A549 (cell line): ENCODE measurements around the gene TFCP2L1. TPM values are rescaled to one million over a fixed set of nuclear protein-coding genes. Genes with fewer than 3 reads are reported as not detected.

ENCODE experiments used
- ATAC-seq, 2 experiments: fragments of 200-7000 bp in 1 of 2; fragments of >200 bp in 1 of 2; cut with Nextera tagmentation in 1 of 2; cut with Tn5 transposase in 1 of 2; 3 replicates each; pipeline versions ENCODE4 v1.8.0 to v1.9.1; 2018 to 2020; ENCODE audit warnings: mild to moderate bottlenecking in 1 of 2, moderate library complexity in 1 of 2
- CTCF ChIA-PET: fragments of 300-600 bp; sonication (Branson Sonifier 250); formaldehyde crosslinking; extraction: SDS; loops from one replicate; lab custom pipeline; 2021; ENCODE audit warnings: antibody characterized with exemption, inconsistent platforms; lab: Yijun Ruan, JAX
- POLR2A ChIA-PET: fragments of 350-600 bp; formaldehyde crosslinking; extraction: SDS; loops from one replicate; lab custom pipeline; 2021; ENCODE audit warnings: antibody characterized with exemption, inconsistent platforms; lab: Yijun Ruan, JAX
- DNase-seq, 2 experiments: peaks; one replicate each; pipeline versions ENCODE4 v3.0.0 to v3.0.0-alpha.2; 2011 to 2016; ENCODE audit warnings: low read depth in 1 of 2, low spot score in 1 of 2
- FAIRE-seq: peaks from 2 replicates; lab custom pipeline; 2011; peaks lifted over from hg19 to GRCh38; lab: Jason Lieb, UNC
- H3K27ac ChIP-seq, 2 experiments: fragments of >200 bp; sonication (Bioruptor Twin); formaldehyde crosslinking; 3 replicates each; pipeline ENCODE4 v1.5.1; 2016 to 2017
- H3K4me1 ChIP-seq: fragments of >200 bp; sonication (Bioruptor Twin); formaldehyde crosslinking; 3 replicates; pipeline ENCODE4 v1.6.1; 2016
- H3K4me2 ChIP-seq: fragments of >200 bp; sonication (Bioruptor Twin); formaldehyde crosslinking; 3 replicates; pipeline ENCODE4 v1.6.1; 2016
- H3K4me3 ChIP-seq: fragments of >200 bp; sonication (Bioruptor Twin); formaldehyde crosslinking; 3 replicates; pipeline ENCODE4 v1.5.1; 2016
- H3K9me3 ChIP-seq: fragments of >200 bp; sonication (Bioruptor Twin); formaldehyde crosslinking; 3 replicates; pipeline ENCODE4 v1.6.1; 2016
- ATOH8 ChIP-seq: fragments of 250-450 bp; sonication (Bioruptor Pico); IDR thresholded peaks from 2 replicates; pipeline ENCODE4 v1.5.0; 2020; ENCODE audit warnings: low read depth, mild to moderate bottlenecking, moderate library complexity
- CBX8 ChIP-seq: fragments of 200-600 bp; sonication (generic); IDR thresholded peaks from 2 replicates; pipeline ENCODE4 v1.6.1; 2016
- CHD4 ChIP-seq: fragments of 200-600 bp; sonication (generic); IDR thresholded peaks from 2 replicates; pipeline ENCODE4 v1.6.1; 2016; ENCODE audit warnings: antibody characterized with exemption, mild to moderate bottlenecking, borderline replicate concordance
- CTCF ChIP-seq: fragments of >200 bp; sonication (Bioruptor Twin); formaldehyde crosslinking; IDR thresholded peaks from 3 replicates; pipeline ENCODE4 v1.5.1; 2016
- HDAC2 ChIP-seq: fragments of 200-600 bp; sonication (generic); IDR thresholded peaks from 2 replicates; pipeline ENCODE4 v1.6.1; 2016
- HOXB13 ChIP-seq: fragments of 250-450 bp; sonication (Bioruptor Pico); IDR thresholded peaks from 2 replicates; pipeline ENCODE4 v1.5.0; 2020; ENCODE audit warnings: low read depth, mild to moderate bottlenecking, moderate library complexity
- HOXB5 ChIP-seq: fragments of 250-450 bp; sonication (Bioruptor Pico); IDR thresholded peaks from 2 replicates; pipeline ENCODE4 v1.5.0; 2020; ENCODE audit warnings: mild to moderate bottlenecking, moderate library complexity
- JUNB ChIP-seq: fragments of >200 bp; sonication (Bioruptor Twin); formaldehyde crosslinking; IDR thresholded peaks from 2 replicates; pipeline ENCODE4 v1.6.1; 2016
- MAZ ChIP-seq: fragments of 150-350 bp; IDR thresholded peaks from 2 replicates; pipeline ENCODE4 v1.6.1; 2014; ENCODE audit warnings: antibody characterized with exemption, low read depth, low read length, borderline replicate concordance
- MYC ChIP-seq: IDR thresholded peaks from 2 replicates; pipeline ENCODE4 v1.6.1; 2012; ENCODE audit warnings: mild to moderate bottlenecking, inconsistent platforms, low read length, improper control_type of control experiment, borderline replicate concordance
- NFE2L2 ChIP-seq: fragments of 150-350 bp; conservative IDR thresholded peaks from 2 replicates; pipeline ENCODE4 v1.6.1; 2014; ENCODE audit warnings: low read length
- NPAS2 ChIP-seq: fragments of 250-450 bp; sonication (Bioruptor Pico); IDR thresholded peaks from 2 replicates; pipeline ENCODE4 v1.8.0; 2022; ENCODE audit warnings: mild to moderate bottlenecking, moderate library complexity, borderline replicate concordance
- NR3C1 ChIP-seq: fragments of >200 bp; sonication (Bioruptor Twin); formaldehyde crosslinking; IDR thresholded peaks from 3 replicates; pipeline ENCODE4 v1.6.1; 2017
- PBX3 ChIP-seq: IDR thresholded peaks from 2 replicates; pipeline ENCODE4 v1.6.1; 2012
- PHF8 ChIP-seq: fragments of 200-600 bp; sonication (generic); IDR thresholded peaks from 2 replicates; pipeline ENCODE4 v1.6.1; 2016; ENCODE audit warnings: low read depth, mild to moderate bottlenecking, antibody characterized with exemption, moderate library complexity, borderline replicate concordance
- POLR2A ChIP-seq: IDR thresholded peaks from 2 replicates; pipeline ENCODE4 v1.6.1; 2012; ENCODE audit warnings: mild to moderate bottlenecking, low read length
- REST ChIP-seq: fragments of 200-600 bp; sonication (generic); IDR thresholded peaks from 2 replicates; pipeline ENCODE4 v1.6.1; 2016; ENCODE audit warnings: antibody characterized with exemption, mild to moderate bottlenecking, moderate library complexity
- SREBF2 ChIP-seq: fragments of 450-650 bp; IDR thresholded peaks from 2 replicates; pipeline ENCODE4 v1.6.1; 2014; ENCODE audit warnings: mild to moderate bottlenecking, moderate library complexity
- TP53 ChIP-seq: fragments of 250-450 bp; sonication (Bioruptor Pico); IDR thresholded peaks from 2 replicates; pipeline ENCODE4 v1.5.0; 2021; ENCODE audit warnings: mild to moderate bottlenecking, moderate library complexity
- ZC3H11A ChIP-seq: fragments of 450-650 bp; IDR thresholded peaks from 2 replicates; pipeline ENCODE4 v1.6.1; 2014; ENCODE audit warnings: antibody characterized with exemption, mild to moderate bottlenecking
- ZSCAN20 ChIP-seq: fragments of 250-450 bp; sonication (Bioruptor Pico); IDR thresholded peaks from 2 replicates; pipeline ENCODE4 v1.8.0; 2022; ENCODE audit warnings: mild to moderate bottlenecking, moderate library complexity
- WGBS: methylation state at CpG from one replicate; pipeline ENCODE4 v1.1.6; 2017; ENCODE audit errors: missing lambda C conversion rate; 5-methylcytosine and 5-hydroxymethylcytosine counted together
- polyA plus RNA-seq, 4 experiments: library from polyadenylated mRNA; depleted of rRNA in 3 of 4; stranded (reverse); fragments of >200 nt; fragmentation: RNase III in 1 of 4; extraction: RNeasy Plus Mini Kit Qiagen cat#74134 plus additional on column Dnase treatment in 1 of 4; gene quantifications; 2 replicates in 3 of 4; 3 replicates in 1 of 4; pipeline ENCODE4 v1.2.3, GENCODE V29; 2011 to 2017

The TFCP2L1 gene
- polyA plus RNA-seq, 2 of the 4 experiments (the other 2 are of a cell fraction): 1.3 to 3.1 TPM

GRCh38 chr2:121179467-121179866 lies 105.5 kb downstream of the TFCP2L1 start (continued):
- TF ChIP-seq NR3C1 (no peak), HOXB13 (CRISPR knock-in tag) (no peak), MAZ (no peak), ZC3H11A (no peak), HOXB5 (no peak), PBX3 (no peak), HDAC2 (no peak), CHD4 (no peak), CTCF (no peak), SREBF2 (no peak)

- Histone ChIP-seq H3K4me2 (no peak overlapping the region), H3K9me3 (no peaks in the 10 kb centered on the region), H3K4me3 (no peak overlapping the region), H3K27ac (no peak overlapping the region), H3K4me1 (no peaks in the 10 kb centered on the region; the same call in 2 of the 3 replicates)
- 72% methylated on average over 11 of the region's 11 CpGs for WGBS
- ChIA-PET CTCF (interaction anchor here (1.6 kb wide), 1 partner anchor 83 kb away, joined by 3 read pairs; no protein-coding TSS in a partner anchor), POLR2A (no interaction called here)
- DNase-seq (no peak), FAIRE-seq (no peak), ATAC-seq (no peak)
- TF ChIP-seq MYC (no peak), TP53 (CRISPR knock-in tag) (no peak), POLR2A (no peak), NFE2L2 (no peak)
Observed at GRCh38 chr2:121178730-121179129, 106.3 kb downstream of the TFCP2L1 start.

- 17% methylated on average over 1 of the region's 1 CpG for WGBS
- FAIRE-seq (no peak), DNase-seq (no peak), ATAC-seq (no peak)
- no peak overlapping the region for H3K4me2 ChIP-seq
- H3K27ac ChIP-seq: no peak overlapping the region
- ChIA-PET CTCF (interaction anchor here (1.6 kb wide), 1 partner anchor 82 kb away, joined by 3 read pairs; no protein-coding TSS in a partner anchor), POLR2A (no interaction called here)
- H3K9me3 ChIP-seq: no peaks in the 10 kb centered on the region
- TF ChIP-seq SREBF2 (no peak), CBX8 (no peak), ZSCAN20 (no peak), NPAS2 (no peak), ATOH8 (CRISPR knock-in tag) (no peak), HOXB13 (CRISPR knock-in tag) (no peak), HOXB5 (no peak)
- no peaks in the 10 kb centered on the region; the same call in 2 of the 3 replicates for H3K4me1 ChIP-seq
- H3K4me3 ChIP-seq: no peak overlapping the region
Observed at GRCh38 chr2:121177896-121178295, 107.1 kb downstream of the TFCP2L1 start.

- H3K27ac ChIP-seq: no peak overlapping the region
- TF ChIP-seq JUNB (no peak), ATOH8 (CRISPR knock-in tag) (no peak), PHF8 (no peak), REST (no peak)
- TF ChIP-seq, all 56 proteins: peak for 0
- H3K4me1 ChIP-seq: no peaks in the 10 kb centered on the region; the same call in 2 of the 3 replicates
- H3K4me2 ChIP-seq: no peak overlapping the region
- WGBS: 79% methylated on average over 10 of the region's 10 CpGs
- ATAC-seq (no peak; a peak in 1 of 6 replicates), FAIRE-seq (no peak), DNase-seq (no peak)
- H3K4me3 ChIP-seq: no peak overlapping the region
- CTCF ChIA-PET: interaction anchor here (0.6 to 1.7 kb wide), 4 partner anchors 10 to 47 kb away, joined by 3 to 6 read pairs (median 4); no protein-coding TSS in a partner anchor
- POLR2A ChIA-PET: no interaction called here
- peaks cover 10% of the 10 kb centered on the region for H3K9me3 ChIP-seq
Observed at GRCh38 chr2:121175326-121175725, 109.7 kb downstream of the TFCP2L1 start.
